Lung microvascular endothelial cell (primary cell): ENCODE measurements around the gene CMTM7. TPM values are rescaled to one million over a fixed set of nuclear protein-coding genes. Genes with fewer than 3 reads are reported as not detected.
A peak's percentile ranks its signal among the peaks of the same experiment; 100 is the strongest.

ENCODE experiments used
- DNase-seq, 2 donors: peaks; one replicate each; pipeline versions ENCODE4 v3.0.0 to v3.0.0-alpha.2; 2010; ENCODE audit warnings: low read depth in 2 of 2
- total RNA-seq: library from RNA; depleted of rRNA; stranded (reverse); fragments of >200 nt; gene quantifications from 2 replicates; pipeline ENCODE4 v1.2.1, GENCODE V29; 2014

The CMTM7 gene
- total RNA-seq, 1 donor from 2014 or later, result 24.6 TPM

GRCh38 chr3:32488474-32489008, 96.9 kb downstream of the CMTM7 start:
- DNase-seq, result peak in 1 of 2 donors; percentile 16

- DNase-seq, result peak in 1 of 2 donors; percentile 35
Measured at GRCh38 chr3:32492684-32493436, 101.2 kb downstream of the CMTM7 start.

GRCh38 chr3:32493437-32494414, 102.1 kb downstream of the CMTM7 start:
- peak; percentile 29 to 80 for DNase-seq

GRCh38 chr3:32495085-32495484, 103.4 kb downstream of the CMTM7 start:
- DNase-seq, result no peak

- peak in 1 of 2 donors; percentile 20 for DNase-seq
Measured at GRCh38 chr3:32495609-32496008, 104.0 kb downstream of the CMTM7 start.

GRCh38 chr3:32498252-32498651, 106.6 kb downstream of the CMTM7 start:
- no peak for DNase-seq

- no peak for DNase-seq
Measured at GRCh38 chr3:32498992-32499391, 107.3 kb downstream of the CMTM7 start.

GRCh38 chr3:32499585-32499984, 107.9 kb downstream of the CMTM7 start:
- DNase-seq, result no peak

- DNase-seq, result no peak
Measured at GRCh38 chr3:32500231-32500630, 108.6 kb downstream of the CMTM7 start.

GRCh38 chr3:32500880-32501782, 109.5 kb downstream of the CMTM7 start:
- DNase-seq, result no peak

GRCh38 chr3:32501783-32502117, 110.1 kb downstream of the CMTM7 start:
- no peak for DNase-seq

GRCh38 chr3:32502118-32502945, 110.7 kb downstream of the CMTM7 start, which contains the start of gene CMTM6:
Gene CMTM6 (minus strand): TSS chr3:32502852. CDS start chr3:32502745, 107 bp downstream.
- peak; percentile 78 to 82 for DNase-seq

GRCh38 chr3:32502946-32503286, 111.3 kb downstream of the CMTM7 start:
- DNase-seq, result no peak

Other genes starting within 250 kb of the CMTM7 start
- gene CMTM8, start 153.2 kb upstream of the CMTM7 start, total RNA-seq, result 1.6 and 2.2 TPM in 2 replicates
- gene CMTM6, start 111.0 kb downstream of the CMTM7 start, total RNA-seq, result 75.2 and 92.3 TPM in 2 replicates
- gene DYNC1LI1, start 179.0 kb downstream of the CMTM7 start, total RNA-seq, result 30.1 and 34.3 TPM in 2 replicates